Measurements from ENCODE around the gene CDK14. TPM values are rescaled to one million over a fixed set of nuclear protein-coding genes. Genes with fewer than 3 reads are reported as not detected.

CDK14 gene
- total RNA-seq, 4 donors from 2014 or later: 3.3 to 61.6 (median 38.7) TPM

GRCh38 chr7:90856351-90857070 is 260.4 kb downstream of the CDK14 start:
- intact Hi-C loops (cut with DNase I; ENCODE audit: low total_unique reads): no loop called here
- Histone ChIP-seq H3K27me3 (no peaks in the 10 kb centered on the region), H3K4me1 (no peaks in the 10 kb centered on the region), H3K9me3 (no peaks in the 10 kb centered on the region), H3K27ac (no peak overlapping the region), H3K36me3 (no peaks in the 10 kb centered on the region), H3K4me3 (no peak overlapping the region)
- TF ChIP-seq POLR2A (IDR thresholded peaks at IDR 0.05) (no peak), CTCF (IDR thresholded peaks at IDR 0.05) (no peak)
- no peak for DNase-seq

GRCh38 chr7:90857603-90858002 is 261.5 kb downstream of the CDK14 start:
- no peak for DNase-seq
- no peak overlapping the region for H3K4me3 ChIP-seq
- H3K27me3 ChIP-seq: no peaks in the 10 kb centered on the region
- no peaks in the 10 kb centered on the region for H3K9me3 ChIP-seq
- TF ChIP-seq POLR2A (IDR thresholded peaks at IDR 0.05) (no peak), CTCF (IDR thresholded peaks at IDR 0.05) (no peak)
- intact Hi-C loops (cut with DNase I; ENCODE audit: low total_unique reads): no loop called here
- H3K27ac ChIP-seq: no peak overlapping the region
- no peaks in the 10 kb centered on the region for H3K4me1 ChIP-seq
- no peaks in the 10 kb centered on the region for H3K36me3 ChIP-seq

- no peaks in the 10 kb centered on the region for H3K36me3 ChIP-seq
- intact Hi-C loops (cut with DNase I; ENCODE audit: low total_unique reads): no loop called here
- TF ChIP-seq POLR2A (IDR thresholded peaks at IDR 0.05) (no peak), CTCF (IDR thresholded peaks at IDR 0.05) (no peak)
- no peak overlapping the region for H3K4me3 ChIP-seq
- no peak for DNase-seq
- no peak overlapping the region for H3K27ac ChIP-seq
- H3K27me3 ChIP-seq: no peaks in the 10 kb centered on the region
- H3K9me3 ChIP-seq: no peaks in the 10 kb centered on the region
- no peaks in the 10 kb centered on the region for H3K4me1 ChIP-seq
Measured at GRCh38 chr7:90858546-90858945, 262.4 kb downstream of the CDK14 start.

GRCh38 chr7:90859521-90859920 is 263.4 kb downstream of the CDK14 start:
- H3K4me1 ChIP-seq: no peaks in the 10 kb centered on the region
- H3K27me3 ChIP-seq: no peaks in the 10 kb centered on the region
- intact Hi-C loops (cut with DNase I; ENCODE audit: low total_unique reads): no loop called here
- no peaks in the 10 kb centered on the region for H3K9me3 ChIP-seq
- DNase-seq: no peak
- H3K27ac ChIP-seq: no peak overlapping the region
- TF ChIP-seq CTCF (IDR thresholded peaks at IDR 0.05): no peak
- no peak for TF ChIP-seq POLR2A (IDR thresholded peaks at IDR 0.05)
- no peaks in the 10 kb centered on the region for H3K36me3 ChIP-seq
- H3K4me3 ChIP-seq: no peak overlapping the region

- intact Hi-C loops (cut with DNase I; ENCODE audit: low total_unique reads): no loop called here
- Histone ChIP-seq H3K27ac (no peak overlapping the region), H3K4me3 (no peak overlapping the region), H3K36me3 (no peaks in the 10 kb centered on the region), H3K27me3 (no peaks in the 10 kb centered on the region), H3K4me1 (no peaks in the 10 kb centered on the region), H3K9me3 (no peaks in the 10 kb centered on the region)
- TF ChIP-seq POLR2A (IDR thresholded peaks at IDR 0.05) (no peak), CTCF (IDR thresholded peaks at IDR 0.05) (no peak)
- no peak for DNase-seq
Measured at GRCh38 chr7:90864088-90864487, 268.0 kb downstream of the CDK14 start.
